PC-3 (cell line): Measurements from ENCODE around the gene SFMBT1. TPM values are rescaled to one million over a fixed set of nuclear protein-coding genes. Genes with fewer than 3 reads are reported as not detected.
A peak's percentile ranks its signal among the peaks of the same experiment; 100 is the strongest.

ENCODE experiments used
- ATAC-seq: fragments of 200-7000 bp; cut with Tn5 transposase; 2 replicates; pipeline ENCODE4 v1.9.1; 2020; ENCODE audit warnings: mild to moderate bottlenecking, moderate library complexity
- BruUV-seq: library from RNA; stranded (reverse); fragments of 400-500 nt; replicated peaks from 2 replicates; lab custom pipeline; 2021; lab: Mats Ljungman, UMichigan
- CTCF ChIA-PET: fragments of 300-600 bp; sonication (Branson Sonifier 250); formaldehyde crosslinking; loops from one replicate; lab custom pipeline; 2022; ENCODE audit warnings: antibody characterized with exemption; lab: Charles Lee
- POLR2A ChIA-PET: fragments of 300-600 bp; sonication (Branson Sonifier 250); formaldehyde crosslinking; loops from one replicate; lab custom pipeline; 2022; ENCODE audit warnings: antibody characterized with exemption; ENCODE audit not compliant: unreplicated experiment; lab: Charles Lee
- DNase-seq: peaks from one replicate; pipeline ENCODE4 v3.0.0-alpha.2; 2015
- H2AFZ ChIP-seq: fragments of 300-600 bp; sonication (generic); 2 replicates; pipeline ENCODE4 v1.6.0; 2016; ENCODE audit warnings: antibody characterized with exemption, low read length
- H3F3A ChIP-seq: fragments of 300-600 bp; sonication (generic); one replicate; pipeline ENCODE4 v1.6.0; 2017; ENCODE audit warnings: antibody characterized with exemption, low read length, control low read depth, mild to moderate bottlenecking; ENCODE audit not compliant: unreplicated experiment
- H3K27ac ChIP-seq: fragments of 300-600 bp; sonication (generic); 2 replicates; pipeline ENCODE4 v1.5.1; 2016; ENCODE audit warnings: mild to moderate bottlenecking, low read length
- H3K27me3 ChIP-seq: fragments of 300-600 bp; sonication (generic); 2 replicates; pipeline ENCODE4 v1.6.1; 2016; ENCODE audit warnings: low read length, mixed read lengths
- H3K36me3 ChIP-seq: fragments of 300-600 bp; sonication (generic); 2 replicates; pipeline ENCODE4 v1.6.1; 2016; ENCODE audit warnings: low read depth, mixed run types, low read length, mixed read lengths
- H3K4me1 ChIP-seq: fragments of 300-600 bp; sonication (generic); 2 replicates; pipeline ENCODE4 v1.5.1; 2016; ENCODE audit warnings: low read length; ENCODE audit not compliant: insufficient read depth
- H3K4me2 ChIP-seq: fragments of 300-600 bp; sonication (generic); 2 replicates; pipeline ENCODE4 v1.6.0; 2016; ENCODE audit warnings: low read length
- H3K4me3 ChIP-seq: fragments of 300-600 bp; sonication (generic); 2 replicates; pipeline ENCODE4 v1.5.1; 2016; ENCODE audit warnings: mild to moderate bottlenecking, low read length, mixed read lengths
- H3K79me2 ChIP-seq: fragments of 300-600 bp; sonication (generic); 2 replicates; pipeline ENCODE4 v1.6.1; 2017; ENCODE audit warnings: low read length, mixed read lengths
- H3K9ac ChIP-seq: fragments of 300-600 bp; sonication (generic); 2 replicates; pipeline ENCODE4 v1.6.0; 2016; ENCODE audit warnings: mild to moderate bottlenecking, low read length
- H3K9me2 ChIP-seq: fragments of 300-600 bp; sonication (generic); replicated peaks from 2 replicates; pipeline ENCODE4 v1.6.1; 2016; ENCODE audit warnings: mixed run types, low read length, mixed read lengths
- H3K9me3 ChIP-seq: fragments of 300-600 bp; sonication (generic); 2 replicates; pipeline ENCODE4 v1.6.1; 2016; ENCODE audit warnings: low read length, mixed read lengths
- H4K20me1 ChIP-seq: fragments of 300-600 bp; sonication (generic); 2 replicates; pipeline ENCODE4 v1.6.1; 2016; ENCODE audit warnings: low read length, mixed read lengths
- EZH2 ChIP-seq: fragments of 300-600 bp; sonication (generic); IDR thresholded peaks from one replicate; pipeline ENCODE4 v1.6.1; 2017; ENCODE audit warnings: antibody characterized with exemption, mild to moderate bottlenecking, low read length; ENCODE audit not compliant: unreplicated experiment
- EZH2phosphoT487 ChIP-seq: fragments of 300-600 bp; sonication (generic); IDR thresholded peaks from 2 replicates; pipeline ENCODE4 v1.6.1; 2018; ENCODE audit warnings: mild to moderate bottlenecking, antibody characterized with exemption, low read length, borderline replicate concordance
- intact Hi-C: fragments of 100-400 bp; cut with micrococcal nuclease; formaldehyde crosslinking; loops from 2 replicates; pipeline ENCODE4 v1.9.0; 2023
- total RNA-seq: library from RNA; depleted of rRNA; stranded (reverse); fragments of >200 nt; gene quantifications from 2 replicates; pipeline ENCODE4 v1.2.3, GENCODE V29; 2014
- TF ChIP-seq, protein P1 (sequence below): fragments of 300-600 bp; sonication (generic); conservative IDR thresholded peaks from 2 replicates; pipeline ENCODE4 v1.5.1; 2017; ENCODE audit warnings: antibody characterized with exemption, low read depth, mild to moderate bottlenecking, low read length

SFMBT1 gene
- total RNA-seq, 1 experiment from 2014 or later, result 10.8 TPM

GRCh38 chr3:53085476-53085875, 39.6 kb upstream of the SFMBT1 start:
- TF ChIP-seq EZH2, result no peak
- TF ChIP-seq, protein P1, sequence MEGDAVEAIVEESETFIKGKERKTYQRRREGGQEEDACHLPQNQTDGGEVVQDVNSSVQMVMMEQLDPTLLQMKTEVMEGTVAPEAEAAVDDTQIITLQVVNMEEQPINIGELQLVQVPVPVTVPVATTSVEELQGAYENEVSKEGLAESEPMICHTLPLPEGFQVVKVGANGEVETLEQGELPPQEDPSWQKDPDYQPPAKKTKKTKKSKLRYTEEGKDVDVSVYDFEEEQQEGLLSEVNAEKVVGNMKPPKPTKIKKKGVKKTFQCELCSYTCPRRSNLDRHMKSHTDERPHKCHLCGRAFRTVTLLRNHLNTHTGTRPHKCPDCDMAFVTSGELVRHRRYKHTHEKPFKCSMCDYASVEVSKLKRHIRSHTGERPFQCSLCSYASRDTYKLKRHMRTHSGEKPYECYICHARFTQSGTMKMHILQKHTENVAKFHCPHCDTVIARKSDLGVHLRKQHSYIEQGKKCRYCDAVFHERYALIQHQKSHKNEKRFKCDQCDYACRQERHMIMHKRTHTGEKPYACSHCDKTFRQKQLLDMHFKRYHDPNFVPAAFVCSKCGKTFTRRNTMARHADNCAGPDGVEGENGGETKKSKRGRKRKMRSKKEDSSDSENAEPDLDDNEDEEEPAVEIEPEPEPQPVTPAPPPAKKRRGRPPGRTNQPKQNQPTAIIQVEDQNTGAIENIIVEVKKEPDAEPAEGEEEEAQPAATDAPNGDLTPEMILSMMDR, result no peak
- TF ChIP-seq EZH2phosphoT487, result no peak
- no peaks in the 10 kb centered on the region for H3K9me2 ChIP-seq
- BruUV-seq, result no TSS peak
- no peak overlapping the region for H3K9ac ChIP-seq
- ATAC-seq, result no peak
- no peak overlapping the region for H3K27ac ChIP-seq
- no peaks in the 10 kb centered on the region for H4K20me1 ChIP-seq
- H3K4me3 ChIP-seq, result no peak overlapping the region
- H2AFZ ChIP-seq, result no peak overlapping the region
- 0 out of 2 replicates have a peak, but pooled peaks cover 2% of the 10 kb centered on the region for H3K36me3 ChIP-seq
- H3K27me3 ChIP-seq, result no peaks in the 10 kb centered on the region
- H3F3A ChIP-seq, result no peaks in the 10 kb centered on the region
- H3K4me2 ChIP-seq, result no peak overlapping the region
- ChIA-PET CTCF (no interaction called here), POLR2A (no interaction called here)
- H3K4me1 ChIP-seq, result no peaks in the 10 kb centered on the region
- H3K79me2 ChIP-seq, result no peaks in the 10 kb centered on the region
- no peaks in the 10 kb centered on the region for H3K9me3 ChIP-seq
- intact Hi-C loops, result no loop called here
- DNase-seq, result no peak

DNA sequence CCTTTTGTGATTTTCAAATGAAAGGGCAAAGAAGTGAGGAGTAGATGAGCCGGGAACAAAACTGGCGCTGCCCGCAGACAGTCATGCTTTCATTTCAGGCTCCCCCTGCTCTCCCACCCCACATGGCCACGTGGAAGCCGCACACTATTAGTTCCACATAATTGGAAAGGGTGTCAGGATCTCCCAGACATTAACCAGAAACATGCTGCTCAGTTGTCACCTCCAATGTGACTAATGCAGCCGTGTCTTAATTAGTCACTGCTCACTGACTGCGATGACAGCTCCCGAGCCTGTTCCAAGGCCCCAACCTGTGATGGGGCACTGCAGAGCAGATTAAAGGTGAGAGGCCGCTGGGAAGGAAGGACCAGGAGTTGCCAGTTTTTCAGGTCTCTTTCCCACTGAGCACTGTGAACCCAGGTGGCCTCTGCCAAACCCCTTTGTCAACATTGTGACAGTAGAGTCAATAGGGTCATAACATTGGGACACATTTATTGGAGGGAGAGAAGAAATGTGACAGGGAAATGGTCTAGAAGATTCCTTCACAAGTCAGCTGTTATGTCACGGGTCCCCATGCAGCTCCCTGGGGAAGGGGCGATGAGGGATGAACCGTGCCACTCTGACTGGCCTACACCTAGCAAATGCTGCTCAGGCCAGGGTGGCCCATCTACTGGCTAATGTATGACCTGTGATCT, 38.6 kb upstream of the SFMBT1 start:
- Histone ChIP-seq H3K9me2 (no peaks in the 10 kb centered on the region), H3K4me1 (no peaks in the 10 kb centered on the region), H3K9ac (no peak overlapping the region), H2AFZ (no peak overlapping the region), H3K27me3 (no peaks in the 10 kb centered on the region), H3K27ac (no peak overlapping the region), H3K36me3 (no peaks in the 10 kb centered on the region), H4K20me1 (no peaks in the 10 kb centered on the region), H3K4me3 (no peak overlapping the region), H3K4me2 (no peak overlapping the region), H3F3A (no peaks in the 10 kb centered on the region), H3K79me2 (no peaks in the 10 kb centered on the region), H3K9me3 (no peaks in the 10 kb centered on the region)
- intact Hi-C loops, result no loop called here
- ChIA-PET POLR2A (no interaction called here), CTCF (interaction anchor here (0.6 kb wide), 1 partner anchor 35 kb away, joined by 5 read pairs; no protein-coding TSS in a partner anchor)
- no peak for TF ChIP-seq EZH2
- no peak for TF ChIP-seq EZH2phosphoT487
- TF ChIP-seq, protein P1, result no peak
- DNase-seq (no peak), ATAC-seq (peak; percentile 13; the same call in 1 of the 2 replicates)
- no TSS peak for BruUV-seq

DNA sequence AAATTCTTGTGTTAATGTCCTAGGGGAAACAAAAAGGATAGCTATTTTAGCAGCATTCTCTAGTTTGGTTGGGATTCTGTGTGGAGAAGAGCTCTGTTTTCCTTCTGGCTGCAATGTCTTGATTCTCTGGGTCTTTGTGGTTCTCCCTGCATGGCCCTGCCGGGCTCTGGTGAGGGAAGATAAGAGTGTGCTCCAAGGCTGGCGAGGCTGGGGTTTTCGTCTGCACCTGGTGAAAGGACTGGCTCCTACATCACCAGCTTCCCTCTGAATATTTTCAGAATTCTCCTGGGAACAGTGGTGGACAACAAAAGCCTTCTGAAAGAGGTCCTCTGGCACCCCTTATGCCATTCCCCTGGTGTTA, 38.1 kb upstream of the SFMBT1 start:
- no peaks in the 10 kb centered on the region for H3K36me3 ChIP-seq
- TF ChIP-seq EZH2phosphoT487 (no peak), EZH2 (no peak)
- TF ChIP-seq, protein P1, result no peak
- POLR2A ChIA-PET, result no interaction called here

More for the DNA sequence above, 38.1 kb upstream of the SFMBT1 start:
- H4K20me1 ChIP-seq, result no peaks in the 10 kb centered on the region
- no peaks in the 10 kb centered on the region for H3K4me1 ChIP-seq
- no peak overlapping the region for H3K4me2 ChIP-seq
- DNase-seq, result no peak
- CTCF ChIA-PET, result interaction anchor here (0.6 kb wide), 1 partner anchor 35 kb away, joined by 5 read pairs; no protein-coding TSS in a partner anchor
- no peaks in the 10 kb centered on the region for H3K27me3 ChIP-seq
- no peak overlapping the region for H3K27ac ChIP-seq
- H3K9me3 ChIP-seq, result no peaks in the 10 kb centered on the region
- intact Hi-C loops, result no loop called here
- H3K4me3 ChIP-seq, result no peak overlapping the region
- no peak overlapping the region for H2AFZ ChIP-seq
- H3K79me2 ChIP-seq, result no peaks in the 10 kb centered on the region
- BruUV-seq, result no TSS peak
- H3K9ac ChIP-seq, result no peak overlapping the region
- no peaks in the 10 kb centered on the region for H3F3A ChIP-seq
- no peak for ATAC-seq
- H3K9me2 ChIP-seq, result no peaks in the 10 kb centered on the region
